OCI-LY3 (cell line): ENCODE measurements around the gene RAP1GAP.

Experiments
- H2AFZ ChIP-seq: fragments of 200-600, 300-600 bp; shearing (Covaris generic); 2 replicates; pipeline ENCODE4 v1.6.0; 2014; ENCODE audit warnings: antibody characterized with exemption, low read depth, low read length
- H3K27ac ChIP-seq: fragments of 200-600, 300-600 bp; sonication (generic); 2 replicates; pipeline ENCODE4 v1.5.1; 2014; ENCODE audit warnings: mild to moderate bottlenecking, low read length, moderate library complexity, mixed read lengths
- H3K27me3 ChIP-seq: fragments of 200-600, 300-600 bp; sonication (generic); 2 replicates; pipeline ENCODE4 v1.6.1; 2014; ENCODE audit warnings: low read depth, low read length, mixed read lengths
- H3K36me3 ChIP-seq: fragments of 200-600, 300-600 bp; sonication (generic); replicated peaks from 2 replicates; pipeline ENCODE3; 2014; ENCODE audit warnings: low read depth, low read length, mixed read lengths
- H3K4me1 ChIP-seq: fragments of 300-600, 200-600 bp; sonication (generic); 2 replicates; pipeline ENCODE4 v1.6.1; 2014; ENCODE audit warnings: low read length, mixed read lengths
- H3K4me2 ChIP-seq: fragments of 200-600, 300-600 bp; sonication (generic); 2 replicates; pipeline ENCODE4 v1.6.1; 2014; ENCODE audit warnings: low read length, mixed read lengths
- H3K4me3 ChIP-seq: fragments of 300-600, 200-600 bp; sonication (generic); 2 replicates; pipeline ENCODE4 v1.5.1; 2014; ENCODE audit warnings: antibody characterized with exemption, mild to moderate bottlenecking, low read length, moderate library complexity
- H3K79me2 ChIP-seq: fragments of 300-600, 200-600 bp; shearing (Covaris generic); 2 replicates; pipeline ENCODE4 v1.6.1; 2014; ENCODE audit warnings: mild to moderate bottlenecking, low read length, mixed read lengths
- H3K9ac ChIP-seq: fragments of 300-600, 200-600 bp; shearing (Covaris generic); 2 replicates; pipeline ENCODE4 v1.6.0; 2014; ENCODE audit warnings: mild to moderate bottlenecking, low read length, moderate library complexity
- H3K9me3 ChIP-seq: fragments of 200-600, 300-600 bp; shearing (Covaris generic); 2 replicates; pipeline ENCODE4 v1.6.1; 2014; ENCODE audit warnings: low read length, mixed read lengths; ENCODE audit not compliant: insufficient read depth
- H4K20me1 ChIP-seq: fragments of 200-600, 300-600 bp; sonication (generic); 2 replicates; pipeline ENCODE4 v1.6.1; 2016; ENCODE audit warnings: low read length, mixed read lengths; ENCODE audit not compliant: insufficient read depth
- CTCF ChIP-seq: fragments of 200-600, 300-600 bp; sonication (generic); IDR thresholded peaks from 2 replicates; pipeline ENCODE4 v1.5.1; 2014; ENCODE audit warnings: antibody characterized with exemption, low read length, low read depth
- EZH2phosphoT487 ChIP-seq: fragments of 200-600 bp; shearing (Covaris generic); IDR thresholded peaks from 2 replicates; pipeline ENCODE4 v1.6.1; 2018; ENCODE audit warnings: antibody characterized with exemption, mixed run types, low read depth

The RAP1GAP gene

GRCh38 chr1:21655748-21656147 is 13.4 kb downstream of the RAP1GAP start:
- Histone ChIP-seq H2AFZ (no peak overlapping the region), H3K27me3 (no peaks in the 10 kb centered on the region), H3K4me3 (no peak overlapping the region), H3K9me3 (no peaks in the 10 kb centered on the region), H4K20me1 (peaks cover 3% of the 10 kb centered on the region; the same call in 1 of the 2 replicates), H3K4me1 (peaks cover 10% of the 10 kb centered on the region; the same call in 1 of the 2 replicates), H3K79me2 (no peaks in the 10 kb centered on the region), H3K36me3 (no peaks in the 10 kb centered on the region), H3K9ac (no peak overlapping the region), H3K27ac (no peak overlapping the region), H3K4me2 (no peak overlapping the region)
- TF ChIP-seq CTCF (no peak), EZH2phosphoT487 (no peak)

GRCh38 chr1:21655259-21655658 is 13.9 kb downstream of the RAP1GAP start:
- peaks cover 3% of the 10 kb centered on the region; the same call in 1 of the 2 replicates for H4K20me1 ChIP-seq
- H2AFZ ChIP-seq, result no peak overlapping the region
- no peaks in the 10 kb centered on the region for H3K27me3 ChIP-seq
- H3K9ac ChIP-seq, result no peak overlapping the region
- H3K79me2 ChIP-seq, result no peaks in the 10 kb centered on the region
- no peak overlapping the region for H3K4me2 ChIP-seq
- peaks cover 10% of the 10 kb centered on the region; the same call in 1 of the 2 replicates for H3K4me1 ChIP-seq
- H3K27ac ChIP-seq, result no peak overlapping the region
- H3K36me3 ChIP-seq, result no peaks in the 10 kb centered on the region
- H3K4me3 ChIP-seq, result no peak overlapping the region
- TF ChIP-seq EZH2phosphoT487 (no peak), CTCF (no peak)
- H3K9me3 ChIP-seq, result no peaks in the 10 kb centered on the region

- Histone ChIP-seq H3K79me2 (no peaks in the 10 kb centered on the region), H3K4me3 (no peak overlapping the region), H3K27me3 (no peaks in the 10 kb centered on the region), H3K9me3 (no peaks in the 10 kb centered on the region), H3K4me2 (no peak overlapping the region), H3K27ac (no peak overlapping the region), H2AFZ (no peak overlapping the region), H3K9ac (no peak overlapping the region), H3K36me3 (no peaks in the 10 kb centered on the region), H4K20me1 (no peaks in the 10 kb centered on the region), H3K4me1 (peaks cover 10% of the 10 kb centered on the region; the same call in 1 of the 2 replicates)
- TF ChIP-seq EZH2phosphoT487, result no peak
- no peak for TF ChIP-seq CTCF
Observed at GRCh38 chr1:21654209-21654608, 14.9 kb downstream of the RAP1GAP start.

- Histone ChIP-seq H3K36me3 (no peaks in the 10 kb centered on the region), H3K4me3 (no peak overlapping the region), H3K27ac (no peak overlapping the region), H3K4me1 (peaks cover 10% of the 10 kb centered on the region; the same call in 1 of the 2 replicates), H3K9ac (no peak overlapping the region), H3K4me2 (no peak overlapping the region), H2AFZ (no peak overlapping the region), H3K9me3 (no peaks in the 10 kb centered on the region), H4K20me1 (no peaks in the 10 kb centered on the region), H3K27me3 (no peaks in the 10 kb centered on the region), H3K79me2 (no peaks in the 10 kb centered on the region)
- TF ChIP-seq CTCF (no peak), EZH2phosphoT487 (no peak)
Observed at GRCh38 chr1:21653744-21654100, 15.4 kb downstream of the RAP1GAP start.
